ENCODE results near the gene KLF16.

- TF ChIP-seq CTCF (conservative IDR thresholded peaks at IDR 0.05) = no peak
- no peak for TF ChIP-seq EZH2 (IDR thresholded peaks at IDR 0.05; ENCODE audit: low read depth)
Measured at GRCh38 chr19:1896508-1896907, 33.1 kb upstream of the KLF16 start.

All from PC-9 (cell line).